Smooth muscle cell of the brain vasculature (primary cell): ENCODE measurements around the gene SLAMF9.
"Not testable (repeated sequence)": the region's sequence is repeated elsewhere in the genome, so short reads cannot be mapped to it uniquely, and the experiment has no call there.

Experiments used
- DNase-seq: peaks from one replicate; pipeline ENCODE4 v3.0.0-alpha.2; 2012; ENCODE audit warnings: low read depth, low spot score

SLAMF9 gene

DNA sequence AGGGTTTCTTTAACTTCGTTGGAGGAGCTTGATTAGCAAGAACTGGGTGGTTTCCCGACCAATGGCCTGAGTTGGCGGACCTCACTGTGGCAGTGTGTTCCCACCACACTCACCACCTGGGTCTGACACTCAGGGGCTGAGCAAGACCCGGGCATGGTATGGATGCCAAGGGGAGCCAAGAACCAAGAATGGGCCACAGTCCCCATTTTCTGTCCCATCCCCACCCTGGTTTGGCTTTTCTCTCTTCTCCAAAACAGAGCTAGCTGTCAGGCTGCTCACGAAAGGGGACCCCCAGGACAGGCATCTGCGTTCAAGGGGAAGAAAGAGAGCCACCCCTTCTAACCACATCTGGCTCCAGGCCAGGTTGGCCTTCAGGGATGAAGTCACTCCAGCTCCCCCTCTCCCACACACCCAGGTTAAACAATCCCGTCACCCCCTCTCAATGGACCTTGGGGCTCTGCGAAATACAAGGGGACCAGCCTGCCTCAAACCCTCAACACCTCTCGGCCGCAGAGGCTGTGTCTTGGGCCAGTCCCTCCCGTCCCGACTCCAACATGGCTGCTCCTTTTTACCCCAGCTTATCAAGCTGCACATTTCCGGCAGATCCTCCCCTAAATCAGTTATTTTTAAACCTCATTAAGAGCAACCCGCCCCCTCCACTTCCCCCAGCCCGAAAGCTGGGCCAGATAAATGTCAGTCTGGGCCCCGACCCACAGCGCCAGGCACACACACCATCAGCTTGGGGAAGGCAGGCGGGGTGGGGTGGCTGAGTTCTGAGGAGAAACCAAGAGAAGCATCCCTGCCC is 32.1 kb downstream of the SLAMF9 start:
- DNase-seq: no peak

DNA sequence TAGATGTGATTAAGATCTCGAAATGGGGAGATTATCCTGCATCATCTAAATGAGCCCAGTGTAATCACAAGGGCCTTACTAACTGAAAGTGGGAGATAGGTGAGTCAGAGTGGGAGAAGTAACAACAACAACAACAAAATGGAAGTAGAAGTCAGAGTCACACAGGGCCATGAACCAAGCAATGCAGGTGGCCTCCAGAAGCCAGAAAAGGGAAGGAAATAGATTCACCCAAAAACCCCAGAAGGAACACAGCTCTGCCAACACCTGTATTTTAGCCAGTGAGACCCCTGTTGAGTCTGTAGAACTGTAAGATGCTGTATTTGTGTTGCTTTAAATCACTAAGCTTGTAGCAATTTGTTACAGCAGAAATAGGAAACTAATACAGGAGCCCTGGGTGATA is 32.8 kb downstream of the SLAMF9 start:
- DNase-seq: no peak

DNA sequence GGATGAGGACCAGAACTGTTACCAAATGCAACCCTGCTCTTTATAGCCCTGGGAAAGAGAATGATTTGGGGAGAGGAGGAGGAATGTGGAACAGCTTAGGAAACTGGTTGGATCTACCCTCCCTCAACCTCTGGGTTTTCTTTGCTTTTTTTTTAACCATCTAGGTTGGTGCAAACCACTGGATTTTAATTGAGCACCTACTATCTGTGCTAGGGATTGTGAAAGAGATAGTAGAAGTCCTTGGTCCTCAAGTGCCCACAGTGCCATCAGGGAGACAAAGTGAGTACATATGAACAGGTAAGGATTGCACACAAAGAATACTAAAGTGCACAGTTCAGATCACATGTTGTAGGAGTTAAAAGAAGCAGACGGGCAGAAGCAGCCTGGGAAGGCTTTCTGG is 33.4 kb downstream of the SLAMF9 start:
- DNase-seq: no peak

DNA sequence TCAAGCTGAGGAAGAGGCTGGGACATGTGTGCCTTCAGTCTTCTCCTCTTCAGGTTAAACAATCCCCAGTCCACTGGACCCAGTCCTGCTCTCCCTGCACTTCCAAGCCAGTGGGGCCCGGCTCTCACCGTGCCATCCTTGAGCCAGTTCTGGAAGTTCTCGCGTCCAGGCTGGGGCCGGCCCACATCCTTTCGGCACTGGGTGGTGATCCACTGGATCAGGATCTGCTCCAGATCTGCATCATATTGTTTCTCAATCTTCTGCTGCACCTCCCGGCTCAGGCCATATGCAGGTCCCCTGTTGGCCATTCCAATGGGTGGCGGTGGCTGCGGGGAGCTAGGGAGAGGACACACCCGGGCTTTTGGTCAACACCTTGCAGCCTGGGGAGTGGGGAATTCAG is 33.8 kb downstream of the SLAMF9 start:
- DNase-seq: no peak

DNA sequence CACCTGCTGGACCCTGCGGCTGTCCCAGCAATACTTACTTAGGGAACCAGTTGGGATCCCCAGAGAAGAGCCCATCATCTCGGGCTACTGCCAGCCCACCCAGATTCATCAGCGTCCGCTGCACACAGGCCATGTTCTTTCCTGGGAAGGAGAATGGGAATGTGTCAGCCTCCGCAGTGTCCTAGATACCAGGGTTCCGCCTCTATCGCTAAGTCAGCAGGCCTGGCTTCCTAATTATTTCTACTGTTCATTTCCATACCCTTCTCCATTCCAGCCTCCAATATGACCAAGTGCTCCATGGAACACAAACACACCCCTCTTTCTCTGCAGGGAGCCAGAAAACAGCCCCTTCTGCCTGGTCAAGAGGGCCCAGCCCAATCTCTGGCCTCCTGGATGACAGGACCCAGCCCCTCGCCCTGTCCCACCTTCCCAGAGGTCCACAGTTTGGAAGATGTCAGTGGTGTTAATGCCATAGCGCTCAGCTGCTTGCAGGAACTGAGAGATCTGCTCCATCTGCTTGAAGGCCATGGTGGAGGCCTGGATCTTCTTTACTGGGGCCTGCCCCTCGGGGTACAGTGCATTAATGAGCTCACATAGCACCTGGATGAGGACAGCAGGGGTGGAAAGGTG is 34.7 kb downstream of the SLAMF9 start:
- no peak for DNase-seq

DNA sequence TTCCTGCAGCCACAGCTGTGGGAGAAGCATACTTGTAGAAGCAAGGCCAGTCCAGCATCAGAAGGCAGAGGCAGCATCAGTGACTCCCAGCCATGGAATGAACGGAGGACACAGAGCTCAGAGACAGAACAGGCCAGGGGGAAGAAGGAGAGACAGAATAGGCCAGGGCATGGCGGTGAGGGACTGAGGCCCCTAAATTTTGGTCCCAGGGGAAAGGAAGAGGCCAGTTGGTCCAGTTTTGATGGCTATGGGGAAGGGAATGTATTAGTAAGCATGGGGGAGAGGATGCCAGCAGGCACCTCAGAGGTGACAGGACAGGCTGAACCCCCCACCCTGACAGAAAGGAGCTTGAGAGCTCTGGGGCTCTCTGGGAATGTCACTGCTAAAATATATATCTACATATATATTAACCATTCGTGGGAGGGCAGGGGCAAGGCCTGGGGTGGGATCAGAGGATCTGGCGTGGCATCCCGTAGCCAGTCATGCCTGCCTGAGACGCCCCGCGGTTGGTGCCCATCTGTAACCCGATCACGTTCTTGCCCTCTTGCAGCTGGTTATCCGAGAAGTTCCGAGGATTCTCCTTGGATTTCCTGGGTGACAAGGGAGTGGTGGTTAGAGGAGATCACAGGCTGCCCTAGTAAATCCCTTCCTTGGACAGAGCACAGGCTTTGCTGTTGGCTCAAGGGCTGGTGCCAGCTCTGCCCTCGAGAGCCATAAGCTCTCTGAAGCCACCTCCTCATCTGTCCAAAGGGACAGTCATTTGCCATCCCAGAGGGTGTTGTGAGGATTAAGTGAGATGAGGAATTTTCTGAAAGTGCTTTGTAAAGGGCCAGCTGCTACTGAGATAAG is 35.5 kb downstream of the SLAMF9 start:
- no peak for DNase-seq

DNA sequence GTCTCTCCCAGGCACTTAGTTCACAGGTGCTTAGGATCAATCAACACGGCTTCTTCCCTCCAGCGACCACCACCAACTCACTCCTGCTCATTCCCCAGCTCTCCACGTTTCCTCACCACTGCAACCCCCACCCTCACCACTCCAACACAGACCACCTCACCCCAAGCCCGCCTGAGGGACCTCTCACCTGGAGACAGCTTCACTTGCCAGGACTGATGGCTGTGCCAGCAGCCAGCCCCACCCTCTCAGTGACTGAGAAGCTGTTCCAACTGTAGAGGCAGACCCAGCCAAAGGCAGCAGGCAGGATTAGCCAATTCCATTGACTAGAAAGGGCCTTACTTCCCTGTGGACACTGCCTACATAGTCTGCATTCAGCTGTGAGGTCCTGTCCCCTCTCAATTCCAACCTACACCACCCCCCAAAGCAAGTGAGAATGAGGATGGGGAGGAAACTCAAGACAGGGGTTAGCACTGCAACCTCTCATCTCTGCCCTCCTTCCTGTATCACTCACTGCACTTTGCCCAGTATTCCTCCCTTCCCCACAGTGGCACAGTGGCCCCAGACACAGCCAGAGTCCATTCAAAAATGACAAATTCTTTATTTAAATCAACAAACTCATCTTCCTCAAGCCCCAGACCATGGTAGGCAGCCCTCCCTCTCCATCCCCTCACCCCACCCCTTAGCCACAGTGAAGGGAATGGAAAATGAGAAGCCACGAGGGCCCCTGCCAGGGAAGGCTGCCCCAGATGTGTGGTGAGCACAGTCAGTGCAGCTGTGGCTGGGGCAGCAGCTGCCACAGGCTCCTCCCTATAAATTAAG is 36.3 kb downstream of the SLAMF9 start:
- DNase-seq: no peak

DNA sequence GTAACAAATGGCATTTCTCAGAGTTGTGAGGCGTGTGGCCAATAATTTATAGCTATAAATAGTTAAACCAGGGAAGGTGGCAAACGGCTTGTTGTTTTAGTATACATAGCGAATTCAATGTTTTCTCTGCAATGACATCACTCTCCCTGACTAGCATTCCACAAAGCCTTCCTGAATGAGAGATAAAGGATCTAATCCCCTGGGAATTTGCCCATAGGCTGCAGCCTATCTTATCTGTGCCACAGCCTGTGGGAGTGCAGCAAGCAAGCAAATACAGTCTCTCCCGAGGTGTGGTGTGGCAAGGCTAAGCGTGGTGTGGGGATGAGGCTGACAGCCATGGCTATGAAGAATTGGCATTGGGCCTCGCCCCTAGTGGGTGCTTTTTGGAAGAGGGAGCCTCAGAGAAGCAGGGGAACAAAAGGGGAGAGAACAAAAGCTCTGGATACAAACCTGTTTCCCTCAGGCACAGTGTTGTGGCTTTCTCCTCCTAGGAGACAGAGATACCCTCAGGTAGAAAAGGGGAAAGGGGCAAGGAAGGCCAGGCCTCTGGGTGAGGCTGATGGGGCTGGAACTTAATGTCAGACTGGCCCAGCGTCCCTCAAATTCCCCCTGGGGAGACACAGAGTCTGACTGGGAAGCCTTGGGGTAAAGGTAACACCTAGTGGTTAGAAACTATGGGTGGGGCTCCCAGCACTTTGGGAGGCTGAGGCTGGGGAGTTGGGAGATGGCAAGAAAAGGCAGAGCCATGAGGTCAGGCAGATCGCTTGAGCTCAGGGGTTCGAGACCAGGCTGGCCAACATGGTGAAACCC is 37.6 kb downstream of the SLAMF9 start:
- DNase-seq: no peak

DNA sequence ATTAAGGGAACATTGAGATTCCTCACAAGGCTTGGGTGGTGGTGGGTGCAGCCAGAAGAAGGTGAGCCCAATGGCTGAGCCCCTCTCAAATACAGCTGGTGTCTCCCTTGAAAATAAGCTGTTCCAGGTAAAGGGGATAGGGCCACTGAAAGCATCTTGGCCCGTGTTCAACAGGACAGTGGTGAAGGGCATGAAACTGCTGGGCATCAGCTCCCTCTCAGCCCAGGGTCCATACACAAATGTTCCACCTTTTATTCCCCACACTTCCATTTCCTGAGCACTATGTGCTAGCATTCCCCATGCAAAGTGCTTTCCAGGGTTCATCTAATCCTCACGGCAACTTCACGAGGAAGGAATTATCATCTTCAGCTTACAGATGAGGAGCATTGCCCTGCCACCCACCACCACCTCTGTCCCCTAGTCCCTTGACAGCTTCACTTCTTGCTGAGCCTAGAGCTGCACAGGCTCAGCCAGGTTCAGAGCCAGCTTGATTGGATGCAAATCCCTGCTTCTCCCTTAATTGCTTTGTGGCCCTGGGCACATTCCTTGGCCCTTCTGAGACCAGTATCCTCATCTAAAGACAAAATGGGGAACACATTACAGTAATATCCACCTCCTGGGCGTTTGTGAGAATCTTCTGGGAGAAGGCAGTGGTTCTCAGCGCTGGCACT is 38.3 kb downstream of the SLAMF9 start:
- no peak for DNase-seq

DNA sequence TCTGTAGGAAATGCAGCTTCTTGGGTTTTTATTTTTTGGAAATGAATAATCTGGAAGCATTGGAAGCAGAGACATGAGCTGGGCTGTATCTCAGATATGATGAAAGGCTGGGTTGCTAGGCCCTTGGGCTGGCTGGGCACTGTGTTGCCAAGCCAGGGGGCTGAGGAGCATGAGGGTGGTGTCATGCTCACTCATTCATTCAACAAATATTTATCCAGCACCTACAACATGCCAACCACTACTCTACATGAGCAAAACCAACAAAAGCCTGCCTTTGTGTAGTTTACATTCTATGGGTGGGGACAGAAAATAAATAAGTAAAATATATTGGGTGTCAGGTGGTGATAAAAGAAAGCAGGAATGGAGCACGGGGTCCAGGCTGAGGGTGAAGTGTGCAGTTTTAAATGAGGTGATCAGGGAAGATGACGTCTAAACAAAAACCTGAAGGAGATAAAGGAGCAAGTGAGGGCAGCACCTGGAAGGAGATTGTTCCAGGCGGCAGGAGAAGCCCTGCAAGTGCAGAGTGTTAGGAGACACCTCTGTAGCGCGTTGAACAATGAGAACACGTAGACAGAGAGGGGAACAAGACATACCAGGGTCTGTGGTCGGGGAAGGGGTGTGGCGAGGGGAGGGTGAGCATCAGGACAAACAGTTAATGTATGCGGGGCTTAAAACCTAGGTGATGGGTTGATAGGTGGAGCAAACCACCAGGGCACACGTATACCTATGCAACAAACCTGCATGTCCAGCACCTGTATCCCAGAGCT is 39.6 kb downstream of the SLAMF9 start:
- DNase-seq: no peak

DNA sequence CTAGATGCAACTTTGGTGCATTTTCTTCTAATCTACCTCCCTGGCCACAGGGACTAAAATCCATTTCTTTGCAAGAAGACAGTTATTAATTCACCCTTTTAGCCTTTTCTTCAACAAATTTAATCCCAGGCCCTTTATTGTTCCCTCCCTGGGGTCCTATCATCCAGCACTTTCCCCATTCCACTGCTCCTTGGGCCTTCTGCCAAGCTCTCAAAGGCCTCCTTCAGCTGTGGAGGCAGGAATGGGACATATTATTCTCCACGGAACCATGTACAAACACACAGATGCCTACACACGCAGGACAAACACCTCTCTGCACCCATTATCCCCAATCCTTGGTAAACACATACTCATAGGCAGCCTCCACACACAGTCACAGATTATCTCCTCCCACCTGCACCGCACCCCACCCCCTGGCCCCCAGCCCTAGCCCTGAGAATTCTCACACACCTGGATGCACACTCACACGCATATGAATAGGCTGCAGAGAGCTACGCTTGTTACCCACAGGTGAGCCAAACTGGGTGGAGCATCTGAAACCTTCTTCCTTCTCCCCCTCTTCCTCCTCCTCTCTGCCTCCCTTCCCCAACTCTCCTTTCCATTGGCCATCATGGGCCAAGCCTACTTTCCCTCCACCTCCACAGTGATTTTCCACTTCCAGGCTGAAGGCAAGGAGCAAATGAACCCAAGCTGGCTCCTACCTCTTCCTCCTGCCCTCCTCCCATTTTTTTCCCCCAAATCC is 40.4 kb downstream of the SLAMF9 start:
- no peak for DNase-seq

DNA sequence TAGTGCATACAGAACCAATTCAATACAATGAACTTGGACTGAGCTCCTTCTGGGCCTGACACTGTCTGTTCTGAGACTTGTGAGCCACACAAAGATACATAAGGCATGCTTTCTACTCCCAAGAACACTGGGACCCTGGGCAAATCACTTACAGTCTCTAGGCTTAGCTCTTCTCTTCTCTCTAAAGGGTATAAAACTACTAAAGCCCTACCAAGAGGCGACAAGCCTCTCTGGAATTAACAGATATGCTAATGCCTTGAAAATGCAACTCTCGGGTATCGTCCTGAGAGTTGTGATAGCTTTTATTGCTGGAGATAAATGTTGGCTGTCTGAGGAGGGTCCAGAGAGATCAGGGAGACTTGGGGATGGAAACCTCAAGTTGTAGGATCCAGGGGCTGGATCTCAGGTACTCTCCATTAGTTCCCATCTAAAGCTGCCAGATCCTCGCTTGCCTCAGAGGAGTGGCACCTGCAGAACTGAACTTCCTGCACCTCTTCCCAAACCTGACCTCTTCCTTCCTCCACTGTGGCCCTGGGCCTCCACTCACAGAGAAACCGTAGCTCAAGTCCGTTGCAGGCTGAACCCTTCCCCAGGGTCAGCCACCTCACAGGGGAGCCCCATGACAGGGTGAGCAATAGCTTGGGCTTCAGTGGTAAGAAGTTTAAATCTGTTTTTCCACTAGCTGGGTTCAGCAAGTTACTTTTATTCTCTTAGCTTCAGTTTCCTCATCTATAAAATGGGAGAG is 42.5 kb downstream of the SLAMF9 start:
- DNase-seq: no peak

DNA sequence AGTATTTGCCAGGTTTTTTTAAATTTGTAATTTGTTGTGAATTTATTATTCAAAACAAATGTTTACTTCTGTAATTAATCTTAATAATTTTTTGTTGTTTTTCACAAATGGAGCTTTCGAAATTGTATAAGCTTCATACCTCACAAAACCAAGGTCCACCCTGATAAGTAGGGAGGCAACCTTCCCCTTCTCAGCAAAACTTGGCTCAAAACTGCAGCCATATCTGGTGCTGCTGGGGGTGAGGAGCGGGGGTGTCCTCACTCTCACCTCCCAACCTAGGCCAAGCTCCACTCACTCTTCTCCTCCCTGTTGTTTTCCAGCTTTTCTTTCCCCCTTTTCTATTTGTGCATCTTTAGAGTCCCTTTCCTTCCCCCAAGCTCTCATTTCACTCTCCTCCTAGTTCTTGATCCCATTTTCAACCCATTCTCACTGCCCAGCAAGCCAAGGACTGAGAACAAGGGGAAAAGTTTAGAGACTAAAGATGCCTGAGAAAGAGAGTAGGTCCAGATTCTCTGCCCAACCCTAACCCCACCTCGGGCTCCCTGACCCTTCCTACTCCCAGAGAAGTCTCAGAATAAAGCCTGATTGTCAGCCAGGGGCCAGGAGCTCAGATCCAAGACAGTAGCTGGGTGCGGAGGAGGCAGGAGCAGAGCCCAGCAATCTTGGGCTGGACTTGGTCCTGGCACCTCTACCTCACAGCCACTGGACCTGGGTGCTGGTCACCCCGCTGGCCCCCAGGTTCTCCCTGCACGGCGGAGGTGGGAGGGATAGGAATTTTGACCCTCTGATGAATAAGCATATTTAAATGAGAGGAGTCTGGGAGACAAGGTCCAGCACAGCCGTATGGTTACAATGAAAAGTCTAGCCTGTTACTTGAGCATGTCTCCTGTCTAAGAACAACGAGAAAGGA is 45.8 kb downstream of the SLAMF9 start:
- DNase-seq: no peak

DNA sequence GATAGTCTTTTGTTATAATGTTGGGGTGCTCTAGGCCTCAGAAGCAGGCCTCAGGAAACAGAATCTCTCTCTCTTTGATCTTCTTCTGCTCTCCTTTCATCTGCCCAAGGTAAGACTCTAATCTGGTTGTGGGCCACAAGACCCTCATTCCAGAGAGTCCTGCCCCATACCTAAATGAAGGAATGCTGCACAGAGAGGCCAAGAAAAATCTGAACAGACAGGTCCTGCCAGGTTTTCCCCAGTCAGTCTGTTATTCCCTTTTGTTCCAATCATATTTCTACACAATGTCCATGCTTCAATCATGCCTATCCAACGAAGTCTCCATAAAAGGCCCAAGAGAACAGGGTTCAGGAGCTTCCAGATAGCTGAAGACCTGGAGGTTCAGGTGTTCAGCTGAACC is 47.1 kb downstream of the SLAMF9 start:
- no peak for DNase-seq

DNA sequence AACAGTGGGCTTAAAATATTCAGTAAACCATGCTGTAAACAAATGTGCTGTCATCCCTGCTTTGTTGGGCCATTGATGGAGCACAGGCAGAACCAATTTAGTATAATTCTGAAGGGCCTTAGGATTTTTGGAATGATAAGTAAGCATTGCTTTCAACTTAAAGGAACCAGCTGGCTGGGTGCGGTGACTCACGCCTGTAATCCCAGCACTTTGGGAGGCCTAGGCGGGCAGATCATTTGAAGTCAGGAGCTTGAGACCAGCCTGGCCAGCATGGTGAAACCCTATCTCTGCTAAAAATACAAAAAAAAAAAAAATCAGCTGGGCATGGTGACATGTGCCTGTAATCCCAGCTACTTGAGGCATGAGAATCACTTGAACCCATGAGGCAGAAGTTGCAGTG is 50.0 kb downstream of the SLAMF9 start:
- DNase-seq: not testable (repeated sequence)

DNA sequence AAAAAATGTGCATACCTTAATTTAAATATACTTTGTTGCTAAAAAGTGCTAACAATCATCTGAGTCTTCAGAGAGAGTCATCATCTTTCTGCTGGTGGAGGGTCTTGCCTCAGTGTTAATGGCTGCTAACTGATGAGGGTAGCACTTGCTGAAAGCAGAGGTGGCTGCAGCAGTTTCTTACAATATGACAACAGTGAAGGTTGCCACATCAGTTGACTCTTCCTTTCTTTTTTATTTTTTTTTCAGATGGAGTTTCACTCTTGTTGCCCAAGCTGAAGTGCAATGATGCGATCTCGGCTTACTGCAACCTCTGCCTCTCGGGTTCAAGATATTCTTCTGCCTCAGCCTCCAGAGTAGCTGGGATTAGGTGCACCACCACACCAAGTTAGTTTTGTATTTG is 51.5 kb downstream of the SLAMF9 start:
- DNase-seq: no peak
